Progenitor cell of endocrine pancreas (in vitro differentiated cells): ENCODE data around the gene ANKRD16. TPM values are rescaled to one million over a fixed set of nuclear protein-coding genes. Genes with fewer than 3 reads are reported as not detected.

ENCODE experiments used
- DNase-seq: peaks from one replicate; pipeline ENCODE4 v3.0.0; 2021; ENCODE audit warnings: low spot score; ENCODE audit not compliant: unreplicated experiment
- H3K27ac Mint-ChIP-seq: 2 replicates; pipeline ENCODE4 v1.8.0; 2021; ENCODE audit warnings: mild to moderate bottlenecking, moderate library complexity, mixed read lengths
- H3K27me3 Mint-ChIP-seq: 2 replicates; pipeline ENCODE4 v1.8.0; 2021; ENCODE audit warnings: mixed read lengths
- H3K36me3 Mint-ChIP-seq: 2 replicates; pipeline ENCODE4 v1.8.0; 2022; ENCODE audit warnings: mixed read lengths; ENCODE audit not compliant: insufficient read depth
- H3K4me1 Mint-ChIP-seq: 2 replicates; pipeline ENCODE4 v1.8.0; 2021; ENCODE audit warnings: low read depth, mixed read lengths
- H3K4me3 Mint-ChIP-seq: 2 replicates; pipeline ENCODE4 v1.8.0; 2021; ENCODE audit warnings: low read depth, mild to moderate bottlenecking, moderate library complexity, mixed read lengths
- H3K9me3 Mint-ChIP-seq: 2 replicates; pipeline ENCODE4 v1.8.0; 2021; ENCODE audit warnings: low read depth, mixed read lengths
- total RNA-seq: library from RNA; stranded (reverse); gene quantifications from 2 replicates; pipeline ENCODE4 v1.2.1, GENCODE V29; 2021
- TF ChIP-seq, protein P1 (sequence below): fragments of 200-600 bp; sonication (generic); IDR thresholded peaks from one replicate; pipeline ENCODE4 v1.5.0; 2021; ENCODE audit warnings: antibody characterized with exemption, mild to moderate bottlenecking; ENCODE audit not compliant: unreplicated experiment

The ANKRD16 gene
- total RNA-seq, 1 donor from 2014 or later, result 18.0 TPM

DNA sequence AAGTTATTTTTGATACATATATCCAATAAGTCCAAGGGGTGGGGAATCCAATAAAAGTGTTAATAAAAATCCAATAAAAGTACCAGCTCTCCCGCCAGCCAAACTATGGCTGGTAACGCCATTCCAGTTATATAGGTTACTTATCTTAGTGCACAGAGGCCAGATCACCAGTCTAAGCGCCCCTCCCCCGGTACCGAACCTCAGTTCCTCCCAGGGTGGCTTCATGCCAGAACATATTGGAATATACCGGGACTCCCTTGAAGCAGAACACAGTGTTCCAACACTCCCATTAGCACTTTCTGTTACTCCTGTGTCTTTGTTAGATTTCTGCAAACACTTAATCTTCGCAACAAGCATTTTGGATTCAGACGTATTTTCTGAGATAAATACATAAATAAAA lies 7.8 kb upstream of the ANKRD16 start:
- no peak overlapping the region for H3K4me3 Mint-ChIP-seq
- DNase-seq, result no peak
- peaks cover 7% of the 10 kb centered on the region for H3K4me1 Mint-ChIP-seq
- H3K27me3 Mint-ChIP-seq, result no peaks in the 10 kb centered on the region
- H3K9me3 Mint-ChIP-seq, result peaks cover 7% of the 10 kb centered on the region
- H3K36me3 Mint-ChIP-seq, result peaks cover 27% of the 10 kb centered on the region
- no peak overlapping the region for H3K27ac Mint-ChIP-seq
- TF ChIP-seq, protein P1, sequence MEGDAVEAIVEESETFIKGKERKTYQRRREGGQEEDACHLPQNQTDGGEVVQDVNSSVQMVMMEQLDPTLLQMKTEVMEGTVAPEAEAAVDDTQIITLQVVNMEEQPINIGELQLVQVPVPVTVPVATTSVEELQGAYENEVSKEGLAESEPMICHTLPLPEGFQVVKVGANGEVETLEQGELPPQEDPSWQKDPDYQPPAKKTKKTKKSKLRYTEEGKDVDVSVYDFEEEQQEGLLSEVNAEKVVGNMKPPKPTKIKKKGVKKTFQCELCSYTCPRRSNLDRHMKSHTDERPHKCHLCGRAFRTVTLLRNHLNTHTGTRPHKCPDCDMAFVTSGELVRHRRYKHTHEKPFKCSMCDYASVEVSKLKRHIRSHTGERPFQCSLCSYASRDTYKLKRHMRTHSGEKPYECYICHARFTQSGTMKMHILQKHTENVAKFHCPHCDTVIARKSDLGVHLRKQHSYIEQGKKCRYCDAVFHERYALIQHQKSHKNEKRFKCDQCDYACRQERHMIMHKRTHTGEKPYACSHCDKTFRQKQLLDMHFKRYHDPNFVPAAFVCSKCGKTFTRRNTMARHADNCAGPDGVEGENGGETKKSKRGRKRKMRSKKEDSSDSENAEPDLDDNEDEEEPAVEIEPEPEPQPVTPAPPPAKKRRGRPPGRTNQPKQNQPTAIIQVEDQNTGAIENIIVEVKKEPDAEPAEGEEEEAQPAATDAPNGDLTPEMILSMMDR, result no peak

DNA sequence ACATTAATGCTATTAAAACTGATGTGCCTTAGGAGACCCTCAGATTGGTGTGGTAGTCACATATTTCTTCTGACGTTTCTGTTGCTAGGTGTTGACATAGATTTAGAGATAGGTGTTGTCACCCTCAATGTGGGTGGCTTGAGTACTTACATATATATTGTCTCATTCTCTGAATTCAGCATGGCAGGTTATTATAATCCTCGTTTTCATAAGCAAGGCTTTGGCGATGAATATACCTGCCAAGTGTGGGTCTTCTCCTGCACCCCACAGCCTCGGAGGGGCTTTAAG lies 7.3 kb upstream of the ANKRD16 start:
- Mint-ChIP-seq H3K4me3 (no peak overlapping the region), H3K4me1 (peaks cover 11% of the 10 kb centered on the region), H3K9me3 (peaks cover 7% of the 10 kb centered on the region), H3K36me3 (peaks cover 26% of the 10 kb centered on the region), H3K27ac (no peak overlapping the region), H3K27me3 (no peaks in the 10 kb centered on the region)
- TF ChIP-seq, protein P1, result no peak
- DNase-seq, result no peak

DNA sequence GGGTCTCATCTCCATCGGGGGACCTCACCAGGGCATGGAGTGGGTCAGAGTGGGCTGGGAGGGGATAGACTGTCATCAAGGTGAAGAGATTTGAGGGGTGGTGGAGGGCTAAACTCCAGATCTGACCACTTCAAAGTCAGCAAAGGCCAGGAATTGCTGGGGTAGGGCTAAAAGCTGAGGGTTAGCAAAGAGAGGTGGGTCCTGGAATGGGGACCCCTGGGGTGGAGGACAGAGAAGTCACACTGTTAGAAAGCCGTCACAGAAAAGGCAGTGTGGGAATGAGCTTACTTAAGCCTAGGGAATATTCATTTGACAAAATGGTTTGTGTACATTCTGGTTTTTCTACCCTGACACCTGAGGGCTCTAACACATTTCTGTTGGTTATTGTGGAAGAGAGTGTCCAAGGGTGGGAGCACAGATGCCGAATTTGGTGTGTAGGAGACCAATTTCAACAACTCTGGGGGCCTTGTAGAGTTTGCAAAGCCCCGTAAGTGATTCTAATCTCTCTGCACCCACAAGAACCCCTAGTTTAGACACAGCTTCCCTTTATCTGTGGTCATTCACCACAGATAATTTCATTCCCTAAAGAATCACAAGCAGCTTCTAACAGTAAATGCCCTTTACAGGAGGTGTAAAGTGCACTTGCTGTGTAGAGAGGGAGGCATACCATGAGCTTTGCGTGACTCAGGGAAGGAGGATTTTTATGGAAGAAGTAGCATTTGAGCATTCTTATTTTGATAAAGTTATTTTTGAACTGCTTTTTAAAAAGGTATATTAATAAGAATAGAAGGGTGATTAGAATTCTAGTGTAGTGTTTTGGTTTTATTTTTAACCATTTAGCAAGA lies 6.7 kb upstream of the ANKRD16 start:
- DNase-seq, result no peak
- Mint-ChIP-seq H3K36me3 (peaks cover 26% of the 10 kb centered on the region), H3K27me3 (no peaks in the 10 kb centered on the region), H3K4me1 (peaks cover 13% of the 10 kb centered on the region), H3K27ac (peak overlapping the region; percentile 62), H3K4me3 (no peak overlapping the region), H3K9me3 (peaks cover 7% of the 10 kb centered on the region)
- TF ChIP-seq, protein P1, result no peak

DNA sequence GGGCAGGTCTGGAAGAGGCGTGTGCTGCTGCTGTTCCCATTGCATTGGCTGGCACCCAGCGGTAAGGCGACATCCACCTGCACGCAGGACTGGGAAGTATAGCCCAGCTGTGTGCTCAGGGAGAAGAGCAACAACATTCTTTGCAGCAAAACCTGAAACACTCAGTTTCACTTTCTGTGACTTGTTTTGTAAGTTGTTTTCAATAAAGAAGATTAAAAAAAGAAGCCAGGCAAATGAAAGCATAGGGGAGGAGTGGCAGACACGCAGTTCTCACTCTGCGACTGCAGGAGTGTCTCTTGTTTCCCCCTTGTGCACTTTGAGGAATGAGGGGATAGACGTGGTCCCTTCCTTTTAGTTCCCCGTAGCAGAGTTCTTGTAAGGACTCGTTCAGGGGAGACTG lies 6.1 kb upstream of the ANKRD16 start:
- Mint-ChIP-seq H3K4me1 (peaks cover 19% of the 10 kb centered on the region), H3K27me3 (no peaks in the 10 kb centered on the region), H3K36me3 (peaks cover 26% of the 10 kb centered on the region), H3K27ac (peak overlapping the region; percentile 62), H3K9me3 (peaks cover 7% of the 10 kb centered on the region), H3K4me3 (no peak overlapping the region)
- TF ChIP-seq, protein P1, result no peak
- DNase-seq, result no peak

DNA sequence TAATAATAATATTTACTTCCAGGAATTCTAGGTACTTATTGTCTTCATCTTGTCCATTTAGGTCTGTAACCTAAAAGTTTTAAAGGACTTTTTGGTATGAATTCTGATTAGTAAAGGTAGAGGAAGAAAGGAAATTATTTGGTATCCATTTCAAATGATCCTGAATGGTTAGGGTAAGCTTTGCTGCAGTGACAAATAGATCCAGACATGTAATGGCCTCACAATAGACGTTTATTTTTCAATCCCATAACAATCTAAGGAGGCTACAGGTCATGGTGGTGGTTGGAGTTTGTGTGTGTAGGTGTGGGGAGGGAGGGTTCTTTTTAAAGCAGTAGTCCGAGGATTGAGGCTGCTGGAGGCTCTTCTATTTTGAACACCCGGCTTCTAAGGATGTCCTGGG lies 5.7 kb upstream of the ANKRD16 start:
- Mint-ChIP-seq H3K9me3 (peaks cover 7% of the 10 kb centered on the region), H3K4me1 (peaks cover 22% of the 10 kb centered on the region), H3K27me3 (no peaks in the 10 kb centered on the region), H3K27ac (no peak overlapping the region), H3K36me3 (peaks cover 26% of the 10 kb centered on the region), H3K4me3 (no peak overlapping the region)
- DNase-seq, result no peak
- TF ChIP-seq, protein P1, result no peak
